HepG2 (cell line): Measurements from ENCODE around the gene SNX30. TPM values are rescaled to one million over a fixed set of nuclear protein-coding genes. Genes with fewer than 3 reads are reported as not detected.

Experiments used
- ATAC-seq: fragments of 200-7000 bp; cut with Tn5 transposase; 3 replicates; pipeline ENCODE4 v1.9.1; 2020; ENCODE audit warnings: mild to moderate bottlenecking, moderate library complexity
- BruUV-seq: library from RNA; stranded (reverse); fragments of 400-500 nt; replicated peaks from 2 replicates; lab custom pipeline; 2021; lab: Mats Ljungman, UMichigan
- CTCF ChIA-PET: fragments of 300-600 bp; formaldehyde crosslinking; extraction: SDS; loops from one replicate; lab custom pipeline; 2021; ENCODE audit warnings: low total read pairs, inconsistent platforms, low intra/inter-chr PET ratio; lab: Yijun Ruan, JAX
- POLR2A ChIA-PET: fragments of 350-600 bp; sonication (Branson Sonifier 250); formaldehyde crosslinking; loops from one replicate; lab custom pipeline; 2020; ENCODE audit warnings: antibody characterized with exemption, inconsistent platforms; lab: Yijun Ruan, JAX
- DNase-seq: peaks from one replicate; pipeline ENCODE4 v3.0.0-alpha.2; 2015; ENCODE audit warnings: low spot score
- FAIRE-seq: peaks from 3 replicates; lab custom pipeline; 2011; peaks lifted over from hg19 to GRCh38; lab: Jason Lieb, UNC
- H2AFZ ChIP-seq: one replicate; pipeline ENCODE4 v1.6.1; 2011; ENCODE audit warnings: low read length, inconsistent platforms
- H3K27ac ChIP-seq: fragments of 300-600 bp; 3 replicates; pipeline ENCODE4 v1.8.0; 2011; ENCODE audit warnings: mixed run types, mild to moderate bottlenecking, mixed read lengths, low read length, inconsistent platforms; ENCODE audit not compliant: insufficient read depth; ENCODE audit errors: extremely low read length
- H3K27me3 ChIP-seq, 2 experiments: fragments of 200-600 bp in 1 of 2; 2 replicates in 1 of 2; 3 replicates in 1 of 2; pipeline versions ENCODE4 v1.6.0 to v1.8.0; 2011; ENCODE audit warnings: low read length in 2 of 2, mild to moderate bottlenecking in 2 of 2, moderate library complexity in 2 of 2, inconsistent platforms in 1 of 2; ENCODE audit not compliant: insufficient read depth in 2 of 2, control insufficient read depth in 1 of 2
- H3K36me3 ChIP-seq, 2 experiments: fragments of 200-600 bp in 1 of 2; replicated peaks in 1 of 2; 2 replicates in 1 of 2; 3 replicates in 1 of 2; pipeline versions ENCODE4 v1.5.1 to v1.8.0; 2011; ENCODE audit warnings: low read length in 2 of 2, inconsistent platforms in 1 of 2; ENCODE audit not compliant: insufficient read depth in 2 of 2, control insufficient read depth in 1 of 2
- H3K4me1 ChIP-seq: 2 replicates; pipeline ENCODE4 v1.5.1; 2012; ENCODE audit warnings: low read length, inconsistent platforms; ENCODE audit not compliant: insufficient read depth
- H3K4me2 ChIP-seq: 2 replicates; pipeline ENCODE4 v1.6.0; 2011; ENCODE audit warnings: low read depth, low read length, inconsistent platforms
- H3K4me3 ChIP-seq, 3 experiments: fragments of 200-600 bp in 1 of 3; sonication (generic), shearing (Covaris generic) in 1 of 3; replicated peaks in 1 of 3; 2 replicates each; pipeline ENCODE4 v1.5.1; 2011 to 2016; ENCODE audit warnings: low read length in 3 of 3, inconsistent platforms in 2 of 3, low read depth in 2 of 3, mild to moderate bottlenecking in 2 of 3, control low read depth in 1 of 3, mixed read lengths in 1 of 3; ENCODE audit not compliant: insufficient read depth in 1 of 3
- H3K79me2 ChIP-seq: one replicate; pipeline ENCODE4 v1.6.1; 2011; ENCODE audit warnings: low read length, inconsistent platforms; ENCODE audit not compliant: insufficient read depth
- H3K9ac ChIP-seq: 2 replicates; pipeline ENCODE4 v1.6.0; 2011; ENCODE audit warnings: mild to moderate bottlenecking, low read depth, low read length, inconsistent platforms; ENCODE audit not compliant: insufficient read depth
- H3K9me3 ChIP-seq: 2 replicates; pipeline ENCODE4 v1.5.1; 2012; ENCODE audit warnings: mild to moderate bottlenecking, low read length
- H4K20me1 ChIP-seq: 2 replicates; pipeline ENCODE4 v1.6.0; 2011; ENCODE audit warnings: inconsistent platforms, mild to moderate bottlenecking, low read length, moderate library complexity; ENCODE audit not compliant: insufficient read depth
- BHLHE40 ChIP-seq: IDR thresholded peaks from 2 replicates; pipeline ENCODE4 v1.6.1; 2011; ENCODE audit warnings: low read length, improper control_type of control experiment
- EED ChIP-seq: sonication (generic); formaldehyde crosslinking; IDR thresholded peaks from 2 replicates; pipeline ENCODE4 v1.5.0; 2020; ENCODE audit warnings: mild to moderate bottlenecking, missing genetic modification reagents
- GMEB1 ChIP-seq: sonication (generic); formaldehyde crosslinking; IDR thresholded peaks from 2 replicates; pipeline ENCODE4 v1.5.1; 2020; ENCODE audit warnings: missing genetic modification reagents, mild to moderate bottlenecking, borderline replicate concordance
- KLF13 ChIP-seq: sonication (generic); formaldehyde crosslinking; IDR thresholded peaks from 2 replicates; pipeline ENCODE4 v1.4.0; 2020; ENCODE audit warnings: mild to moderate bottlenecking, missing genetic modification reagents
- PAX8 ChIP-seq: sonication (generic); formaldehyde crosslinking; IDR thresholded peaks from 2 replicates; pipeline ENCODE4 v1.8.0; 2022; ENCODE audit warnings: mild to moderate bottlenecking, missing genetic modification reagents, borderline replicate concordance
- PHF21A ChIP-seq: sonication (generic); formaldehyde crosslinking; IDR thresholded peaks from 2 replicates; pipeline ENCODE4 v1.5.0; 2020; ENCODE audit warnings: mild to moderate bottlenecking, missing genetic modification reagents
- PRMT3 ChIP-seq: sonication (generic); formaldehyde crosslinking; IDR thresholded peaks from 2 replicates; pipeline ENCODE4 v1.8.1; 2022; ENCODE audit warnings: low read depth, mild to moderate bottlenecking, moderate library complexity, missing genetic modification reagents, borderline replicate concordance
- PTBP1 ChIP-seq: fragments of 200-400 bp; formaldehyde crosslinking; IDR thresholded peaks from 2 replicates; pipeline ENCODE4 v1.6.1; 2018; ENCODE audit warnings: low read length, low read depth; ENCODE audit not compliant: poor library complexity, severe bottlenecking
- REPIN1 ChIP-seq: sonication (generic); formaldehyde crosslinking; IDR thresholded peaks from 2 replicates; pipeline ENCODE4 v1.8.0; 2022; ENCODE audit warnings: missing genetic modification reagents, low read depth, mild to moderate bottlenecking, borderline replicate concordance
- RXRB ChIP-seq: IDR thresholded peaks from 2 replicates; pipeline ENCODE4 v1.6.1; 2016; ENCODE audit warnings: borderline replicate concordance, missing genetic modification reagents, missing compliant biosample characterization
- SATB2 ChIP-seq: sonication (generic); formaldehyde crosslinking; IDR thresholded peaks from 2 replicates; pipeline ENCODE4 v1.5.0; 2020; ENCODE audit warnings: missing genetic modification reagents
- THAP11 ChIP-seq: IDR thresholded peaks from 2 replicates; pipeline ENCODE4 v1.6.1; 2016; ENCODE audit warnings: missing biosample characterization, missing genetic modification reagents
- U2AF2 ChIP-seq: fragments of 200-400 bp; formaldehyde crosslinking; IDR thresholded peaks from 2 replicates; pipeline ENCODE4 v1.6.1; 2017; ENCODE audit warnings: low read depth, mild to moderate bottlenecking, low read length
- ZKSCAN8 ChIP-seq: IDR thresholded peaks from 2 replicates; pipeline ENCODE4 v1.6.1; 2016; ENCODE audit warnings: borderline replicate concordance, missing genetic modification reagents, missing compliant biosample characterization
- ZNF274 ChIP-seq: sonication (generic); formaldehyde crosslinking; IDR thresholded peaks from 2 replicates; pipeline ENCODE4 v1.5.1; 2020; ENCODE audit warnings: mild to moderate bottlenecking, missing genetic modification reagents
- ZNF30 ChIP-seq: sonication (generic); formaldehyde crosslinking; IDR thresholded peaks from 2 replicates; pipeline ENCODE4 v1.5.0; 2020; ENCODE audit warnings: mild to moderate bottlenecking, missing genetic modification reagents
- ZNF652 ChIP-seq: IDR thresholded peaks from 2 replicates; pipeline ENCODE4 v1.6.1; 2016; ENCODE audit warnings: low read depth, borderline replicate concordance
- ZNF879 ChIP-seq: sonication (generic); formaldehyde crosslinking; IDR thresholded peaks from 2 replicates; pipeline ENCODE4 v1.8.1; 2023; ENCODE audit warnings: missing genetic modification reagents
- ZSCAN20 ChIP-seq: sonication (generic); formaldehyde crosslinking; IDR thresholded peaks from 2 replicates; pipeline ENCODE4 v1.4.0; 2020; ENCODE audit warnings: missing genetic modification reagents, mild to moderate bottlenecking, borderline replicate concordance
- WGBS: methylation state at CpG from one replicate; pipeline ENCODE4 v1.1.6; 2017; ENCODE audit warnings: low lambda C conversion rate; 5-methylcytosine and 5-hydroxymethylcytosine counted together
- in situ Hi-C: cut with HindIII; loops from 2 replicates; pipeline ENCODE4 v1.10.0; 2017; ENCODE audit warnings: low pct_unique_long_range_greater_than_20kb; ENCODE audit not compliant: extremely low pct_ligation_motif_present
- intact Hi-C: fragments of 100-400 bp; cut with micrococcal nuclease; formaldehyde crosslinking; loops from one replicate; pipeline ENCODE4 v1.10.0; 2022; ENCODE audit not compliant: unreplicated experiment
- polyA plus RNA-seq, 8 experiments: library from polyadenylated mRNA; depleted of rRNA in 3 of 8; stranded (reverse) in 7 of 8; unstranded in 1 of 8; fragments of >200 nt; fragmentation: Illumina TruSeq in 4 of 8; extraction: Trizol in 4 of 8; gene quantifications; 2 replicates each; pipeline versions ENCODE4 v1.2.1 to v1.2.3, GENCODE V29; 2011 to 2016; ENCODE audit warnings: low read depth in 4 of 8, missing spikeins in 1 of 8, mixed read lengths in 1 of 8; ENCODE audit not compliant: insufficient read depth in 1 of 8
- total RNA-seq, 5 experiments: library from RNA; depleted of rRNA; stranded (reverse); fragments of >200 nt; fragmentation: Illumina TruSeq; extraction: Trizol; gene quantifications; 2 replicates each; pipeline ENCODE4 v1.2.3, GENCODE V29; 2016; ENCODE audit warnings: low read depth in 1 of 5

The SNX30 gene
- total and polyA plus RNA-seq, 2 of the 13 experiments (the other 11 are each of a cell fraction or from before 2014, with no cell fraction given) = 4.4 to 12.4 TPM

GRCh38 chr9:112856200-112856599 lies 105.6 kb downstream of the SNX30 start (continued):
- TF ChIP-seq GMEB1 (CRISPR knock-in tag) (no peak), ZKSCAN8 (CRISPR knock-in tag) (no peak), BHLHE40 (no peak), ZNF274 (CRISPR knock-in tag) (no peak)

GRCh38 chr9:112856843-112857242 lies 106.3 kb downstream of the SNX30 start:
- no peak for ATAC-seq

GRCh38 chr9:112858005-112858404 lies 107.4 kb downstream of the SNX30 start:
- Histone ChIP-seq H3K4me2 (no peak overlapping the region), H3K27me3 (no peaks in the 10 kb centered on the region), H3K9ac (no peak overlapping the region), H3K79me2 (no peaks in the 10 kb centered on the region), H3K4me1 (peaks cover 8% of the 10 kb centered on the region), H3K27ac (no peak overlapping the region), H3K36me3 (no peaks in the 10 kb centered on the region; a peak in 1 of 5 replicates), H4K20me1 (no peaks in the 10 kb centered on the region), H3K9me3 (no peaks in the 10 kb centered on the region), H3K4me3 (no peak overlapping the region), H2AFZ (no peak overlapping the region)
- in situ Hi-C loops = no loop called here
- WGBS = 97% methylated on average over 6 of the region's 6 CpGs
- POLR2A ChIA-PET = no interaction called here
- FAIRE-seq (no peak), ATAC-seq (no peak), DNase-seq (no peak)
- CTCF ChIA-PET = no interaction called here
- intact Hi-C loops = no loop called here
- BruUV-seq = no TSS peak
- no peak for TF ChIP-seq REPIN1 (CRISPR knock-in tag)
- TF ChIP-seq PTBP1 = no peak
- no peak for TF ChIP-seq THAP11 (CRISPR knock-in tag)
- no peak for TF ChIP-seq ZNF879
- no peak for TF ChIP-seq KLF13 (CRISPR knock-in tag)
- no peak for TF ChIP-seq RXRB (CRISPR knock-in tag)
- no peak for TF ChIP-seq PHF21A (CRISPR knock-in tag)
- no peak for TF ChIP-seq ZNF30 (CRISPR knock-in tag)
- TF ChIP-seq PRMT3 (CRISPR knock-in tag) = no peak
- no peak for TF ChIP-seq ZSCAN20 (CRISPR knock-in tag)
- TF ChIP-seq PAX8 = no peak
- no peak for TF ChIP-seq ZNF652 (CRISPR knock-in tag)
- no peak for TF ChIP-seq U2AF2
- TF ChIP-seq EED = no peak

More at GRCh38 chr9:112856843-112857242, 106.3 kb downstream of the SNX30 start:
- ChIA-PET POLR2A (no interaction called here), CTCF (no interaction called here)
- no peak for DNase-seq
- H3K4me2 ChIP-seq = no peak overlapping the region
- H3K27ac ChIP-seq = no peak overlapping the region
- H3K4me3 ChIP-seq = no peak overlapping the region
- H3K27me3 ChIP-seq = no peaks in the 10 kb centered on the region
- 83% methylated on average over 13 of the region's 14 CpGs for WGBS
- TF ChIP-seq SATB2 (CRISPR knock-in tag) = no peak
- no TSS peak for BruUV-seq
- peaks cover 8% of the 10 kb centered on the region for H3K4me1 ChIP-seq
- H3K79me2 ChIP-seq = no peaks in the 10 kb centered on the region
- intact Hi-C loops (no loop called here), in situ Hi-C loops (no loop called here)
- H3K9me3 ChIP-seq = no peaks in the 10 kb centered on the region
- no peak overlapping the region for H3K9ac ChIP-seq
- no peak overlapping the region for H2AFZ ChIP-seq
- no peak for FAIRE-seq
- peaks cover 0 to 6% of the 10 kb centered on the region in 2 experiments; a peak in 3 of 5 replicates for H3K36me3 ChIP-seq
- no peaks in the 10 kb centered on the region for H4K20me1 ChIP-seq
